Measurements from ENCODE around the gene TRIM67.

TRIM67 gene

GRCh38 chr1:231171623-231172197, 9.9 kb downstream of the TRIM67 start (continued):
- no peak for TF ChIP-seq CREB5 (CRISPR knock-in tag; IDR thresholded peaks at IDR 0.05; ENCODE audit: low read depth)

- no peak; the same call in 2 of the 3 replicates for ATAC-seq
- TF ChIP-seq TSHZ2 (CRISPR knock-in tag; IDR thresholded peaks at IDR 0.05) (no peak), PATZ1 (CRISPR knock-in tag; IDR thresholded peaks at IDR 0.05; ENCODE audit: borderline replicate concordance) (no peak), SNAI2 (CRISPR knock-in tag; IDR thresholded peaks at IDR 0.05) (no peak), OSR1 (CRISPR knock-in tag; IDR thresholded peaks at IDR 0.05) (no peak)
- TF ChIP-seq, protein P1, sequence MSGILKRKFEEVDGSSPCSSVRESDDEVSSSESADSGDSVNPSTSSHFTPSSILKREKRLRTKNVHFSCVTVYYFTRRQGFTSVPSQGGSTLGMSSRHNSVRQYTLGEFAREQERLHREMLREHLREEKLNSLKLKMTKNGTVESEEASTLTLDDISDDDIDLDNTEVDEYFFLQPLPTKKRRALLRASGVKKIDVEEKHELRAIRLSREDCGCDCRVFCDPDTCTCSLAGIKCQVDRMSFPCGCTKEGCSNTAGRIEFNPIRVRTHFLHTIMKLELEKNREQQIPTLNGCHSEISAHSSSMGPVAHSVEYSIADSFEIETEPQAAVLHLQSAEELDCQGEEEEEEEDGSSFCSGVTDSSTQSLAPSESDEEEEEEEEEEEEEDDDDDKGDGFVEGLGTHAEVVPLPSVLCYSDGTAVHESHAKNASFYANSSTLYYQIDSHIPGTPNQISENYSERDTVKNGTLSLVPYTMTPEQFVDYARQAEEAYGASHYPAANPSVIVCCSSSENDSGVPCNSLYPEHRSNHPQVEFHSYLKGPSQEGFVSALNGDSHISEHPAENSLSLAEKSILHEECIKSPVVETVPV (CRISPR knock-in tag; IDR thresholded peaks at IDR 0.05) = no peak
Observed at GRCh38 chr1:231172411-231172810, 10.6 kb downstream of the TRIM67 start.

DNA sequence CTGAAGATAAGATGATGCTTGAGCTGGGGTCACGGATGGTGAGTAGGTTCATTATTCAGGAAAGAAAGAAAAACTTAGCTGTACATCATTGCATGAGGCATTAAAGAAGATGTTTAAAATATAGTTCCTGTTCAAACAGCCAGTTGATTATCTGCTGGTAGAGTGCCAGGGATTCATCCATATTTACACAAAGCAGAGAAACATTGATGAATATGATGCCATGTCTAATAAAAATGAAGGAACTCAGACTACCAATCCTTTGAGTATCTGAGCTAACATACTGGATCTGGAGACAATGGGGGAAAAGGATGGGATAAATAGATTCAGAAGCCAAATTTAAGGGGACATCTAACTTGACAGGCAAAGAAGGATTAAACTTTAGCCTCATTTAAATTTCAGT, 14.6 kb downstream of the TRIM67 start:
- ATAC-seq = no peak; the same call in 2 of the 3 replicates
- TF ChIP-seq PATZ1 (CRISPR knock-in tag; IDR thresholded peaks at IDR 0.05; ENCODE audit: borderline replicate concordance) = no peak
- TF ChIP-seq SNAI2 (CRISPR knock-in tag; IDR thresholded peaks at IDR 0.05) = no peak
- TF ChIP-seq OSR1 (CRISPR knock-in tag; IDR thresholded peaks at IDR 0.05) = no peak
- no peak for TF ChIP-seq ZC3H10 (CRISPR knock-in tag; IDR thresholded peaks at IDR 0.05)
- TF ChIP-seq BACH2 (CRISPR knock-in tag; IDR thresholded peaks at IDR 0.05; ENCODE audit: borderline replicate concordance) = no peak
- TF ChIP-seq CREB5 (CRISPR knock-in tag; IDR thresholded peaks at IDR 0.05; ENCODE audit: low read depth) = no peak
- no peak for TF ChIP-seq ARNTL (CRISPR knock-in tag; IDR thresholded peaks at IDR 0.05; ENCODE audit: borderline replicate concordance, low read depth)
- TF ChIP-seq TSHZ2 (CRISPR knock-in tag; IDR thresholded peaks at IDR 0.05) = no peak
- TF ChIP-seq GLIS3 (CRISPR knock-in tag; IDR thresholded peaks at IDR 0.05) = no peak
- TF ChIP-seq RARB (CRISPR knock-in tag; IDR thresholded peaks at IDR 0.05) = no peak
- TF ChIP-seq ZNF8 (CRISPR knock-in tag; IDR thresholded peaks at IDR 0.05) = no peak
- TF ChIP-seq, protein P1 (CRISPR knock-in tag; IDR thresholded peaks at IDR 0.05) = no peak
- TF ChIP-seq TOX (CRISPR knock-in tag; IDR thresholded peaks at IDR 0.05; ENCODE audit: borderline replicate concordance) = peak; percentile 84; the same call in 1 of the 2 replicates
- no peak for TF ChIP-seq PPARA (CRISPR knock-in tag; IDR thresholded peaks at IDR 0.05; ENCODE audit: borderline replicate concordance)
- TF ChIP-seq ESRRG (CRISPR knock-in tag; IDR thresholded peaks at IDR 0.05) = no peak
- no peak for TF ChIP-seq POU6F1 (CRISPR knock-in tag; IDR thresholded peaks at IDR 0.05; ENCODE audit: borderline replicate concordance, low read depth)
- TF ChIP-seq TCF4 (CRISPR knock-in tag; IDR thresholded peaks at IDR 0.05; ENCODE audit: borderline replicate concordance) = 0 out of 2 replicates have a peak, but pooled peaks have one; percentile 25
- TF ChIP-seq CSDC2 (CRISPR knock-in tag; IDR thresholded peaks at IDR 0.05) = no peak
- TF ChIP-seq ISL1 (CRISPR knock-in tag; IDR thresholded peaks at IDR 0.05) = peak; percentile 62

Data from SK-N-SH treated with all-trans-retinoic acid at 6 μM for 48 hours (cell line).